DND-41 (cell line): ENCODE data around the gene ARMC12.

ENCODE experiments used
- ATAC-seq: fragments of 200-7000 bp; cut with Tn5 transposase; 3 replicates; pipeline ENCODE4 v1.9.1; 2021; ENCODE audit warnings: low read depth; ENCODE audit not compliant: insufficient read depth
- DNase-seq: peaks from one replicate; pipeline ENCODE4 v3.0.0-alpha.2; 2020
- H2AFZ ChIP-seq: 2 replicates; pipeline ENCODE4 v1.6.0; 2012; ENCODE audit warnings: low read depth, low read length
- H3K27ac ChIP-seq: 2 replicates; pipeline ENCODE4 v1.5.1; 2012; ENCODE audit warnings: low read length, inconsistent platforms
- H3K27me3 ChIP-seq: fragments of 200-600 bp; sonication (generic); 2 replicates; pipeline ENCODE4 v1.6.0; 2012; ENCODE audit warnings: low read length, mild to moderate bottlenecking, inconsistent platforms; ENCODE audit not compliant: insufficient read depth, poor library complexity
- H3K36me3 ChIP-seq: 2 replicates; pipeline ENCODE4 v1.5.1; 2012; ENCODE audit warnings: low read length, inconsistent platforms; ENCODE audit not compliant: insufficient read depth
- H3K4me1 ChIP-seq: 2 replicates; pipeline ENCODE4 v1.5.1; 2012; ENCODE audit warnings: mild to moderate bottlenecking, low read length; ENCODE audit not compliant: insufficient read depth
- H3K4me2 ChIP-seq: 2 replicates; pipeline ENCODE4 v1.6.0; 2012; ENCODE audit warnings: mild to moderate bottlenecking, moderate library complexity, low read length, inconsistent platforms; ENCODE audit not compliant: insufficient read depth
- H3K4me3 ChIP-seq, 2 experiments: fragments of 200-600 bp in 1 of 2; shearing (Covaris generic) in 1 of 2; 2 replicates each; pipeline ENCODE4 v1.5.1; 2012 to 2016; ENCODE audit warnings: inconsistent platforms in 2 of 2, low read length in 2 of 2, mild to moderate bottlenecking in 2 of 2, low read depth in 1 of 2, moderate library complexity in 1 of 2
- H3K79me2 ChIP-seq: 2 replicates; pipeline ENCODE4 v1.6.0; 2012; ENCODE audit warnings: low read length, inconsistent platforms; ENCODE audit not compliant: insufficient read depth
- H3K9ac ChIP-seq: 2 replicates; pipeline ENCODE4 v1.6.0; 2012; ENCODE audit warnings: low read depth, mild to moderate bottlenecking, inconsistent platforms, low read length, moderate library complexity
- H3K9me3 ChIP-seq: 2 replicates; pipeline ENCODE4 v1.5.1; 2012; ENCODE audit warnings: low read length, moderate library complexity, mild to moderate bottlenecking, inconsistent platforms; ENCODE audit not compliant: insufficient read depth, severe bottlenecking
- H4K20me1 ChIP-seq: 2 replicates; pipeline ENCODE4 v1.6.0; 2012; ENCODE audit warnings: low read length; ENCODE audit not compliant: insufficient read depth
- EZH2 ChIP-seq: IDR thresholded peaks from 3 replicates; pipeline ENCODE4 v1.6.1; 2012; ENCODE audit warnings: borderline replicate concordance, low read depth, mild to moderate bottlenecking, moderate library complexity, low read length, inconsistent platforms; ENCODE audit not compliant: severe bottlenecking
- TF ChIP-seq, protein P1 (sequence below): IDR thresholded peaks from 2 replicates; pipeline ENCODE4 v1.5.1; 2012; ENCODE audit warnings: borderline replicate concordance, low read length, moderate library complexity, mild to moderate bottlenecking; ENCODE audit not compliant: poor library complexity, severe bottlenecking; ENCODE audit errors: extremely low read depth

ARMC12 gene

DNA sequence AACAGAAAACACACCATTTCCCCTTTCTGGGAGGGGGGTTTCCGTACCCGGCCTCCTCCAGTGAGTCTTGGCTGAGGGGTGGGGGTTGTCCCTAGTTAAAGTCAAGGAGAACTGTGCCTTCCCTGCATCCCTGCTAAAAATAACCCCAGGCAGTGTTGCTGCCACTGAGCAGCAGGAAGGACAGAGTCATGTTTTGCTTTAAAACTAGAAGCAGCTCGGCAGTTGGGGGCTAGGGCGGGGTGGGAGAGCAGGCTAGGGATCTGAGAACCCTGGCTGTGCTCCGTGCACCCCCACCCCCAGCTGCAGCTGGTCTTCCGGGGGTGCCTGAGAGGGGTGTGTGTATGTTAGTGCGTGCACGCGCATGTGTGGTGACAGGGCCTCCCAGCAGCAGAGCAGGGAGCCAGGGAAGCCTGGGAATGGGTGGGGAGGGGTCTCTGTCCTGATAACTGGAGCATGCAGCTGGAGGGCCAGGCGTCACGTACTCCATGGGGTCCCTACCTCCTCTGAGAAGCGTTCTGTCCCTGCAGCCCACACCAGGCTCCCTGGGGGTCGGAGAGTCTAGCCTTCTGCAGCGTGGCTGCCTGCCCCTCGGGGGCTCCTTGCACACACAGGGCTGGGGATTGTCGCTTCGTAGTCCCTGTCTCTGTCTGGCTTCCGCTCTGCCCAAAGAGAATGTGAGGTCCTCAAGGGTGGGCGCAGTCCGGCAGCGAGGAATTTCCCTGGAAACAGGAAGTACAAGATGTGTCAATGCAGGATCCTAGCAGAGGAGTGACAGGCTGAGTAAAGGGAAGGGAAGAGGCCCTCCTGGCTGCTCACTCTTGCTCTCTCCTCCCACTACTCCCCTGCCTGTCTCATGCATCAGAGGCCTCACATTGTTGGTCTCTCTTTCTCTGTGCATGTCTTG lies 16.8 kb upstream of the ARMC12 start:
- H4K20me1 ChIP-seq = peaks cover 23% of the 10 kb centered on the region
- H3K79me2 ChIP-seq = no peaks in the 10 kb centered on the region
- no peak overlapping the region for H2AFZ ChIP-seq
- peak overlapping the region; percentile 29; the same call in 1 of the 2 replicates for H3K4me2 ChIP-seq
- no peaks in the 10 kb centered on the region for H3K36me3 ChIP-seq
- no peaks in the 10 kb centered on the region for H3K9me3 ChIP-seq
- TF ChIP-seq, protein P1, sequence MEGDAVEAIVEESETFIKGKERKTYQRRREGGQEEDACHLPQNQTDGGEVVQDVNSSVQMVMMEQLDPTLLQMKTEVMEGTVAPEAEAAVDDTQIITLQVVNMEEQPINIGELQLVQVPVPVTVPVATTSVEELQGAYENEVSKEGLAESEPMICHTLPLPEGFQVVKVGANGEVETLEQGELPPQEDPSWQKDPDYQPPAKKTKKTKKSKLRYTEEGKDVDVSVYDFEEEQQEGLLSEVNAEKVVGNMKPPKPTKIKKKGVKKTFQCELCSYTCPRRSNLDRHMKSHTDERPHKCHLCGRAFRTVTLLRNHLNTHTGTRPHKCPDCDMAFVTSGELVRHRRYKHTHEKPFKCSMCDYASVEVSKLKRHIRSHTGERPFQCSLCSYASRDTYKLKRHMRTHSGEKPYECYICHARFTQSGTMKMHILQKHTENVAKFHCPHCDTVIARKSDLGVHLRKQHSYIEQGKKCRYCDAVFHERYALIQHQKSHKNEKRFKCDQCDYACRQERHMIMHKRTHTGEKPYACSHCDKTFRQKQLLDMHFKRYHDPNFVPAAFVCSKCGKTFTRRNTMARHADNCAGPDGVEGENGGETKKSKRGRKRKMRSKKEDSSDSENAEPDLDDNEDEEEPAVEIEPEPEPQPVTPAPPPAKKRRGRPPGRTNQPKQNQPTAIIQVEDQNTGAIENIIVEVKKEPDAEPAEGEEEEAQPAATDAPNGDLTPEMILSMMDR = no peak
- no peak for TF ChIP-seq EZH2
- H3K9ac ChIP-seq = no peak overlapping the region
- H3K4me3 ChIP-seq = no peak overlapping the region
- DNase-seq (peak; percentile 72), ATAC-seq (peak; percentile 80)
- peak overlapping the region; percentile 53 for H3K27ac ChIP-seq
- H3K4me1 ChIP-seq = peaks cover 42% of the 10 kb centered on the region
- peaks cover 42% of the 10 kb centered on the region for H3K27me3 ChIP-seq

DNA sequence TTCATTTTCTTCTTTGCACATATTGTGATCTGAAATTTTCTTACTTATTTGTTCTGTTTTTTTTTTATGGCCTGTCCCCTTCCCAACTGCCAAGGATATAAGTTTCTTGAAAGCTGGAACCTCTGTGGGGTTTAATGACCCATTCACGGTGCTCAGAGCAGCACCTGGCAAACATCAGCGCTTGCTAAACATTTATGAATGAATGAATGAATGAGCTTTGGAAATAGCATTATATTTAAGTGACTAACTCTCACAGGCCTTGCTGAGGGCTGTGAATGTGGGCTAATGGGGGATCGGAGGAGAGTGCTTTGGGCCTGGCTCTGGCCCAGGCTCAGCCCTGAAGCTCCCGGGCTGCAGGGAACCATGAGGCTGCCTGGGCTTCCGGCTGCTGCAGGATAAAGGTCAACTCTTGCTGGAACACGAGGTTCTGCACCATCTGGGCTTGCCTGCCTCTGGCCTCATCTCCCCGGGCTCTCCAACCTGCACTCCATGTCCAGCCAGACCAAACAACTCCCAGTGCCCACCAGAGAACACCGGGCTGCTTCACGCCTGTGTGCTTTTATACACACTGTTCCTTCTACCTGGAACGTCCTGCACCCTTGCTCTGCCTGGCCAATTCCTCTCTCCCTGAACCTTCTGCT lies 14.6 kb upstream of the ARMC12 start:
- Histone ChIP-seq H3K9ac (no peak overlapping the region), H3K27ac (no peak overlapping the region), H3K36me3 (no peaks in the 10 kb centered on the region), H4K20me1 (peaks cover 34% of the 10 kb centered on the region), H3K9me3 (no peaks in the 10 kb centered on the region), H3K4me3 (no peak overlapping the region), H3K4me2 (no peak overlapping the region), H2AFZ (no peak overlapping the region), H3K79me2 (no peaks in the 10 kb centered on the region), H3K27me3 (peaks cover 56% of the 10 kb centered on the region), H3K4me1 (peaks cover 50% of the 10 kb centered on the region)
- ATAC-seq = no peak
- no peak for TF ChIP-seq EZH2
- TF ChIP-seq, protein P1 = no peak
- no peak for DNase-seq

DNA sequence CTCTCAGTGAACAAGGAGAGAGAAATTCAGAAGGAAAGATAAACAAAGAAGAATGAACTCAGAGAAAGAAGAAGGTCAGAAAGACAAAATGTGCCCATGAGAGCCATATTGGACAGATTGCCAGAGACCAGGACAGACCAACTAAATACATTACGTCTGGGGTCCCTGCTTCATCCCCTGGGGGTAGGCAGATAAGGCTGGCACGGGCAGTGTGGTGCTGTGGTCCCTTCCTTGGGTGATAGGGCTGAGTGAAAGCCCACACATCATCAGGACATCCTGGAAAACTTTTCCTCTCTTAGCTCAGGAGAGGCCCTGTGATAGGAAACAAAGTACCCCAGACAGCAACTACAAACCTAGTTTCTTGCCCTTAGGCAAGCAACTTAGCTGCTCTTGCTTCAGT lies 13.2 kb upstream of the ARMC12 start:
- TF ChIP-seq, protein P1 = no peak
- no peak for TF ChIP-seq EZH2
- no peak overlapping the region for H3K9ac ChIP-seq
- DNase-seq (no peak), ATAC-seq (no peak)
- no peak overlapping the region for H3K4me2 ChIP-seq
- no peak overlapping the region for H3K27ac ChIP-seq
- H3K9me3 ChIP-seq = no peaks in the 10 kb centered on the region
- peaks cover 32% of the 10 kb centered on the region for H4K20me1 ChIP-seq
- no peak overlapping the region for H3K4me3 ChIP-seq
- H3K4me1 ChIP-seq = peaks cover 49% of the 10 kb centered on the region
- peaks cover 48% of the 10 kb centered on the region for H3K27me3 ChIP-seq
- no peak overlapping the region for H2AFZ ChIP-seq
- H3K79me2 ChIP-seq = no peaks in the 10 kb centered on the region
- no peaks in the 10 kb centered on the region for H3K36me3 ChIP-seq
